Dedifferentiated amniotic fluid mesenchymal stem cell (primary cell): ENCODE data around the gene ARSI.

Experiments
- DNase-seq: peaks from one replicate; pipeline ENCODE4 v3.0.0-alpha.2; 2016; ENCODE audit errors: extremely low spot score

The ARSI gene

GRCh38 chr5:150293091-150293941, 9.4 kb downstream of the ARSI start:
- no peak for DNase-seq

DNA sequence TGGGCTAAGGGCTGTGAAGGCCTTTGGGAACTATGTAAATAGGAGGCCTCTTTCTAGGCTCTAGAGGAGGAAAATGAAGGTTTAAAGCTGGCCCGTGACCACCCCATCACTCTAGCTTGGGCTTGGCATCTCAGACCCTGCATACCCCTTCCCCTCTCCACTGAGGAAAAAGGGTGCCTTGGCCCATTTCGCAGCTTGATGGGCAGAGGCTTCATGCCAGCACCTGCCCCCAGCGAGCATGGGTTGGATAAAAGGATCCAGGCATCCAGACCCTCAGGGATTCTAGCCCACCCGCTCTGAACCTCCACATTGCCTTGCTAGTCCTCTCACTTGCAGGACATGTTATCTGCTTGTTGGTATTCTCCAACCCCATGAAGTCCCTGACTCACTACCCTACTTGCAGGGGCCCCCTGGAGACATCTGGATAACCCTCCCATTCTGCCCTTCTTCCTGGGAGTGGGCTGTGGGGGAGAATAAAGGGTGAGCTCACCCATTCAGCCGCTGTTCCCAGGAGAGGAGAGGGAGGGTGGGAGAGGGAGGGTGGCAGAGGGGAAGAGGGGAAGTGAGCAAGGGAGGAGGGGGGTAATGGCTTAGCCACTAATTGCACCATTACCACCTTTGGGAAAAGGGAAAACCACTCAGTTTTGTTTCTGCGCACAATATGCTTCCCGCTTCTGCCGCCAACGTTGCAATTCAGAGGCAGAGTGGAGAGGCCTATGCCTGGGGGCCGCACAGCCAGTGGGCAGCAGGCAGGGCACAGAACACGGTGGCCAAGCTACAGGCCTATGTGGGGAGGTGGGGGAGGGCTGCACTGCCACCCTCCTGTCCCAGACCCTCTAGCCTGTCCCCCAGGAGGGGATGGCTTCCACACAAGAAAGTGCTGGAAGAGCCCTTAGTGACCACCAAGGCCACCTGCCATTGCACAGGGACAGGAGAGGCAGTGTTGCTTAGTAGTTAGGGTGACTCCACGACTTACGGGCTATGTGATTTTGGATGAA, 11.0 kb downstream of the ARSI start:
- DNase-seq = no peak

DNA sequence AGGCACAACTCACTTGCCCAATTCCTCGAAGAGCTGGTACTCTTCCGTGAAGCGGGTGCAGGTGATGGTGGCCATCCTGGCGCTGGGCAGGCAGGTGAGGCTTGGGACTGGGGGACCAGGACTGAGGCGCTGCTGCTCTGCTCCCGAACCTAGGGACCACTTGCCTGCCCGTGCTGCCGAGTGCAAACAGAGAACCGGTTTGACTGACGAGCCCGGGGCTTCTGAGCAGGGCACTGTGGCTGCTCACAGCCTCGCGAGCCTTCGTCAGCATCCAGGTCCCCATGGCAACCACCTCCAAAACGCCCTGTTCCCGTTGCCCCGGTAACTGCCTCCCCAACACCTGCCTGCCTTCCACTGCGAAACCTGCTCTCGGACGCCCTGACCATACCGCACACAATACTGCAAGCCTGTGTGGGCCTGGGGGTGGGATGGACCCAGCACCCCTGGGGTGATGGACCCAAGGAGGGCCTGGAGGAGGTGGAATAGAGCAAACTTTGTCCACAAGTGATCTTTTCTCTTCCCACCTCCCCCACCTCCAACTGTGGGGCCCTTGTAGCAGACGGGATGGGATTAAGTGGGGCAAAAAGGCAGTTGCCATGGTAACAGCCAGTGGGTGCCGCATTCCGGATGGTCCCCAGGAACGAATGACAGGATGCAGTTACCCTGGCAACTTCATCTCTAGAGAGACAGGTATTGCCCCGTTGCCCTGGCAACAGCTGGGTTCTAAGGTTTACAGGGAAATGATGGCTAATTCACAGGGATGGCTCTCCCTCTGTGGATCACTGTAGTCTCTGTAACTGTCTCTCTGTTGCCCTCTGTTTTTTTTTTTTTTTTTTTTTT, 12.9 kb downstream of the ARSI start, which contains the start of gene CAMK2A:
TSS of gene CAMK2A (minus strand) at position 223 of the 840 bp plus-strand sequence. CDS start at position 75, 148 bp downstream.
- DNase-seq = no peak

GRCh38 chr5:150288791-150289190, 13.9 kb downstream of the ARSI start:
- no peak for DNase-seq

GRCh38 chr5:150288361-150288760, 14.3 kb downstream of the ARSI start:
- no peak for DNase-seq

DNA sequence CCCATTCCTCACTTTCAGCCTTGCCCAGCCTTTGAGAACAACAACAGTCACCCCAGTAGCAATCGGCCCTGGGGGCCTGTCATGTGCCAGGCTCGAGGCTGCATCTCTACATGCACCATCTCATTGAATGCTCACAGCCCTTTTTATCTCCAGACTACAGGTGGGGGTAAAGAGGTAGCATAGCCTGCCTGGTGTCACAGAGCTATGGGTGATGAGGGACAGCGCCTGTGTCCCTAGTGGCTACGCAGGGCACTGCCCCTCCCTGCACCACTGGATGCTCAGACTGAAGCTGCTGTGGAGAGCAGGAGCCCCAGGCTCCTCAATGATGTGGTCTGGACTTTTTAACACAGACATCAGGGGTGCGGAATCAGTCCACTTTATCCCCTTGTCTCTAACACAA, 15.9 kb downstream of the ARSI start:
- DNase-seq = no peak

DNA sequence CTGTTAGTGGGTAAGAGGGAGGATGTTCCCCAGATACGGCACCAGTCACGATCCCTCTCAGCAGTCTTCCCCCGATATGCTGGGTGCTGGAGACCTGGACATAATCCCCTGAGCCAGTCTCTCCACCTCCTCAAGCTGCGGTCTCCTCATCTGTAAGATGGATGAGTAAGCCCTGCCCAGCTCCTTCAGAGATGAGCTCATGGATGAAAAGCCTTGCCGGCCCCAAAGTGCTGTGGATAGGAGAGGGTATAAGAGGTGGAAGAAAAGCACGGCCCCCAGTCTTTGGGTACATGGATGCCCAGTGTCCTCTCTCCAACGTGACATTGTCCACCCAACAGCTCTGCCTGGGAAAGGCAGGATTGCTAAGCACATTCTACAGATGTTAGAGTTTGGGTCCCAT, 17.6 kb downstream of the ARSI start:
- DNase-seq = no peak

DNA sequence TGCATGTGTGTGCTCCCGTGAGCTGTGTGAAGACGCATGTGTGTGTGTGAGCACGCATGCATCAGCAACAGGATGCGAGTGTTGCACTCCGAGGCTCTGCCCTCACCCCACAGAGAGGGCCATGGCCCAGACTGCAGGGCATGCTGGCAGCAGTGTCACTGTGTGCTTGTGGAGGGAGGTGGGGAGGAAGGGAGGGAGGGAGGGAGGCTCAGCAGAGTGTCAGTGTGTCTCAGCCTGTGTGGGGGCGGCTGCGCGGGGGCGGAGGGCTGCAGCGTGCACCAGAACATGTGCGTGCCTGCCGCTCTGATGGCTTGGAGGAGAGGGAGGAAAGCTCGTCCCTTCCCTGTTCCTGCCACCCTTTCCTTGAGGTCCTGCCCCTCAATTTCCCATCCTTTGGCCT, 18.4 kb downstream of the ARSI start:
- DNase-seq = no peak

- no peak for DNase-seq
Measured at GRCh38 chr5:150283904-150284303, 18.8 kb downstream of the ARSI start.

GRCh38 chr5:150281987-150282386, 20.7 kb downstream of the ARSI start:
- DNase-seq = no peak

- no peak for DNase-seq
Measured at GRCh38 chr5:150279330-150280020, 23.2 kb downstream of the ARSI start.

GRCh38 chr5:150278916-150279315, 23.8 kb downstream of the ARSI start:
- DNase-seq = peak; percentile 44

- DNase-seq = no peak
Measured at GRCh38 chr5:150278046-150278730, 24.5 kb downstream of the ARSI start.

GRCh38 chr5:150277043-150277442, 25.7 kb downstream of the ARSI start:
- DNase-seq = no peak

DNA sequence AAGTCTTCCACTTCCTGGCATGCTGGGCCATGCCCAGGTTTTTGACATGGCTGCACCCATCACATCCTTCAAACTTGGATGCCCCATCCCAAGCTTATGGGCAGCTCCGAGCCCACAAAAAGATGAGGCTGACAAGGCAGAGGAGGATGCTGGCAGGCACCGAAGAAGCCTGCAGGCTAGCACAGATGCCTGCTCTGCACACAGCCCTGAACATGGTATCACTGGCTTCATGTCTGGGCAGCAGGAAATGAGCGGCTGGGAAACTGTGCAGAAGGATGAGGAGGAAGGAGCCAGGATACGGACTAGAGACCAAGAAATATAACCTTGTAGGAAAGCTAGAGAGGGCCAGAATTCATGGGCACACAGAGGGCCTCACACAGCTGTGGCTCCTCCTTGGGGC, 27.9 kb downstream of the ARSI start:
- DNase-seq = no peak

DNA sequence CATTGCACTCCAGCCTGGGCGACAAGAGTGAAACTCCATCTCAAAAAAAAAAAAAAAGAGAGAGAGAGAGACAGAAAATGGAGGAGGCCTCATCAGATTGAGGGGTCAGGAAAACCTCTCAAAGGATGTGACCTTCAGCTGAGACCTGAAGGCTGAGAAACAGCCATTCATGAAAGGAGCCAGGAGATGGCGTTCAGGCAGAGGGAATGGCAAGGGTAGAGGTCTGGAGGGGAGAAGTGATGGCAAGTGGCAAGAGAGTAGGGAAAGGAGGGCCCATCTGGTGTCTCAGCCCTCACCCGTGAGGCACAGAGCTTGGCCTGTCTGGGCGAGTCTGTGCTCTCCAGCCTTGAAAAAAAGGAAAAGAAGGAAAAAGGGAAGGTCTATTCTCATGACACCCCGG, 30.2 kb downstream of the ARSI start:
- DNase-seq = no peak

GRCh38 chr5:150271923-150272322, 30.8 kb downstream of the ARSI start:
- DNase-seq = no peak

DNA sequence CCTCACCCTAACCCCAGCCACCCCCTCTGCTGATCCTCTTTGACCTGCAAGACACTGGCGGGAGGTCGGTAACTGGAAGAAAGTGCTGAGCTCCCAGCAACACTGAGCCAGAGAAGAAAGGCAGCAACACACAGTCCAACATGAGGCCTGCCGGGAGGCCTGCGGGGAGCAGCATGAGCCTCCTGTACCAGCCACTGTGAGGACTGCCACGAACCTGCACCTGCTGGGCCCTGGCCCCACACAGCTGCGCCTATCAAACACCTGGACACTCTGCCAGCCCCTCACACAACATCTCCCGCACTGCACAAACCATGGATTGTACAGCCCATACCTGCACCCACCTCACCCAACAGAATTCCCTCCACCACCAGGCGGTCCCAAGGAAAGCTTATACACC, 31.4 kb downstream of the ARSI start:
- no peak for DNase-seq

DNA sequence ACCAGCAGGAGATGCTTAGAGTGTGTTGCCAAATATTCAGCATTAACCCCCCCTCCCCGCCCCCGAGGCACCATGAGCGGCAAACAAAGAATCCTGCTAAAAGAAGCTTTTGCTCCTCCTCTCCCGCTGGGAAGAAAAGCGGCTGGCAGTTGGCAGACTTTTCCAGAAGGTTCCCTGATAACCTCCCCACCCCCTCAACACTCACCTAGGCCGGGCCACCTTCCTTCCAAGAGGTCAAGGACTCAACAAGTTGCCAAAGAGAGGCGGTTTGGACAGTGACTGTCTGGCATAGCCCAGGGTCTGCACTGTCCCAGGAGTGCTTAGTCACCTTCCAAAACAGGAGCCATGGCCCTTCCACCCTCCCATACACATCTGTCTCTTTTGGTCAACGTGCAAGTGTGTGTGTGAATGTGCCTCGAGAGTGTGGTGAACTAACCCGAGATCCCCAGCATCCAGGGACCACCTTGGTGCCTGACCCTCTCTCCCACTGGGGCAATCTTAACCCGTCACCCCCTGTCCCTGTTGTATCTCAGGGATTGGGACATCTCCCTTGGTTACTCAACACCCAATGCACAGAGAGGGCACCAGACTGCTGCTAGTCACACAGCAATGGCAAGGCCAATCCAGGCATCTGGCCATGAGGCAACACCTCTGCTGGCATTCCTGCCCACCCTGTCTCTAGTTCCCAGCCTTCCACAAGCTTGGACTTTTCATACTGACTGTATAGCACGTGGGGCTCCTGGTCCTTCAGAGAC, 32.0 kb downstream of the ARSI start:
- no peak for DNase-seq

- no peak for DNase-seq
Measured at GRCh38 chr5:150266871-150267291, 35.8 kb downstream of the ARSI start.
